ENCODE measurements around the gene PRDM10.

DNA sequence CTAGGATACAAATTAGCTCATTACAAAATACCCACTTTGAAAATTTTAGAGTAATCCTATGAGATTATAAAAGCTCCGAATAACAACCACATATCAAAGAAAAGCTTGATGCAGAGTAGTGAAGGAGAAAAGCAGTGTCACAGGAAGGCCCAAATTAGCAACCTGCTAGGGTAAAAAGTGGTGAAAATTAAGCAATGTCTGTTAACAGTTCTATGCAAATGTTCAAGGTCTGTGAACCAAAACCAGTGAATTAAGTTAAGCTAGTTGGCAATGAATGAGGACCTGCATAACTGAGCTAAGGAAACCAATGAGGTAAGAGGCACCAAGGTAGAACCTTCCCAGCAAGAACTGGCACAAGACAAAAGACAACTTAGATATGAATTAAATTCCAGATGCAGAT is 29.6 kb downstream of the PRDM10 start:
- TF ChIP-seq, protein P1, sequence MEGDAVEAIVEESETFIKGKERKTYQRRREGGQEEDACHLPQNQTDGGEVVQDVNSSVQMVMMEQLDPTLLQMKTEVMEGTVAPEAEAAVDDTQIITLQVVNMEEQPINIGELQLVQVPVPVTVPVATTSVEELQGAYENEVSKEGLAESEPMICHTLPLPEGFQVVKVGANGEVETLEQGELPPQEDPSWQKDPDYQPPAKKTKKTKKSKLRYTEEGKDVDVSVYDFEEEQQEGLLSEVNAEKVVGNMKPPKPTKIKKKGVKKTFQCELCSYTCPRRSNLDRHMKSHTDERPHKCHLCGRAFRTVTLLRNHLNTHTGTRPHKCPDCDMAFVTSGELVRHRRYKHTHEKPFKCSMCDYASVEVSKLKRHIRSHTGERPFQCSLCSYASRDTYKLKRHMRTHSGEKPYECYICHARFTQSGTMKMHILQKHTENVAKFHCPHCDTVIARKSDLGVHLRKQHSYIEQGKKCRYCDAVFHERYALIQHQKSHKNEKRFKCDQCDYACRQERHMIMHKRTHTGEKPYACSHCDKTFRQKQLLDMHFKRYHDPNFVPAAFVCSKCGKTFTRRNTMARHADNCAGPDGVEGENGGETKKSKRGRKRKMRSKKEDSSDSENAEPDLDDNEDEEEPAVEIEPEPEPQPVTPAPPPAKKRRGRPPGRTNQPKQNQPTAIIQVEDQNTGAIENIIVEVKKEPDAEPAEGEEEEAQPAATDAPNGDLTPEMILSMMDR (IDR thresholded peaks at IDR 0.05) = no peak
- TF ChIP-seq EP300 (IDR thresholded peaks at IDR 0.05) = no peak

All from gastroesophageal sphincter (tissue), 3 donors.